Upper lobe of right lung (tissue), 1 donor: ENCODE data around the gene KHDC1. TPM values are rescaled to one million over a fixed set of nuclear protein-coding genes. Genes with fewer than 3 reads are reported as not detected.
"Not testable (repeated sequence)": the region's sequence is repeated elsewhere in the genome, so short reads cannot be mapped to it uniquely, and the experiment has no call there.

Experiments used
- ATAC-seq: fragments of 200-7000 bp; cut with Tn5 transposase; one replicate; pipeline ENCODE4 v1.9.1; 2020; ENCODE audit warnings: mild to moderate bottlenecking, moderate library complexity
- DNase-seq: peaks from one replicate; pipeline ENCODE4 v3.0.0-alpha.2; 2020
- H3K27ac ChIP-seq: fragments of 200-600 bp; one replicate; pipeline ENCODE4 v1.8.0; 2022
- H3K27me3 ChIP-seq: fragments of 200-600 bp; one replicate; pipeline ENCODE4 v1.8.0; 2022; ENCODE audit warnings: mild to moderate bottlenecking
- H3K36me3 ChIP-seq: fragments of 200-600 bp; one replicate; pipeline ENCODE4 v1.8.0; 2022
- H3K4me1 ChIP-seq: fragments of 200-600 bp; one replicate; pipeline ENCODE4 v1.8.0; 2022
- H3K4me3 ChIP-seq: fragments of 200-600 bp; one replicate; pipeline ENCODE4 v1.8.0; 2022; ENCODE audit warnings: mild to moderate bottlenecking
- H3K9me3 ChIP-seq: fragments of 200-600 bp; one replicate; pipeline ENCODE4 v1.8.0; 2022
- intact Hi-C: fragments of 100-400 bp; cut with DNase I; formaldehyde crosslinking; loops from one replicate; pipeline ENCODE4 v1.11.0; 2022
- long read RNA-seq: library from polyadenylated mRNA; unstranded; transcript quantifications from one replicate; pipeline ENCODE4 v2.0.0, GENCODE V29; 2021
- total RNA-seq: library from RNA; stranded (reverse); fragmentation: NEBNext Ultra II Directional; extraction: Animal tissue kit (Norgen Biotek cat#: 25700); gene quantifications from one replicate; pipeline ENCODE4 v1.2.1, GENCODE V29; 2021
- TF ChIP-seq, protein P1 (sequence below): fragments of 200-600 bp; IDR thresholded peaks from one replicate; pipeline ENCODE4 v1.8.0; 2022; ENCODE audit warnings: antibody characterized with exemption
- donor health status: DM: no; HTN: yes; CAD: no; lungs with severe emphysema.

KHDC1 gene
- total RNA-seq, result 1.9 TPM
- long read RNA-seq, partial matches to known transcripts, result 0 of 4 reads
- long read RNA-seq, other reads (novel, unspliced or antisense), result 1 of 4 reads

DNA sequence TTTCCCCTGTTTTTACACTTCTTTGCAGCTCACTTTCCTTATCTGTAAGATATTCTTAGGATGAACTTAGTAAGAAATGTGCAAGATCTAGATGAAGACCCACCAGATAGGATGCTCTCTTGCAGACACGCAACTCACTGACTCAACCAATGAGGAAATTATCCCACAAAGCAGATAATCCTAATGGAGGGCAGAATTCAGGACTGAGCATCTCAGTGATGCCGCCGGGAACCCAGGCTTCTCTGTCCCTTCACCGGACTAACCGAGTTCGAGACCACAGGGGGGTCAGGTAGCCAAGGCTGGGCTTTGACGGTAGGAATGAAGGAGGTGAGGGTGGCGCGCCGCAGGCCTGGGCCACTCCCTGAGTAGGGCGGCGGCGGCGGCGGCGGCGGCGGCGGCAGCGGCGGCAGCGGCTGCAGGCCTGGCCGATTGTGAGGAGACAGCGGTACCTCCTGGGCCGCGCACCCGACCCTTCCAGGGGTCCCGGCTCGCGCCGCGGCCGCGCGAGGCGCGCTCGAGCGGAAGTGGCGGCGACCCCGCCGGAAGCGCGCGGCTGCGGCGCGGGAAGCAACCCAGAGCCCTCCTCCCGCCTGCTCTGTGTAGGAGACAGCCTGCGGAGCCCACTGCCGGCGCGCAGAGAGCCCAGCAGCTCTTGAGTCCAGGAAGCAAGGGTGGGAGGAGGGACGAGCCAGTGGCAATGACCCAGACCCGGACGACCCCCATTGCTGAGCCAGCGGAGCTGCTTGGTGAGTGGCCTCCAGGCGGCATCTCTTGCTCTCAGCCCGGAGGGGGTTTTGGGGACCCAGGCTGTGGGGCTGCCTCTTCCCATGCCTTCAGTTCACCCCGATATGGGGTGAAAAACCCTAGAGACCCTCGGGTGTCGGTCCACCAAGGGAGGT is at the start of gene KHDC1:
Gene KHDC1, minus strand, starts transcription at position 526 of the 899 bp plus-strand sequence. CDS start 20,679 bp downstream, outside the sequence.
- H3K4me3 ChIP-seq, result peak within 1 kb of the TSS; percentile 73
- no peaks in the 10 kb centered on the region for H3K27me3 ChIP-seq
- intact Hi-C loops, result no loop called here
- TF ChIP-seq, protein P1, sequence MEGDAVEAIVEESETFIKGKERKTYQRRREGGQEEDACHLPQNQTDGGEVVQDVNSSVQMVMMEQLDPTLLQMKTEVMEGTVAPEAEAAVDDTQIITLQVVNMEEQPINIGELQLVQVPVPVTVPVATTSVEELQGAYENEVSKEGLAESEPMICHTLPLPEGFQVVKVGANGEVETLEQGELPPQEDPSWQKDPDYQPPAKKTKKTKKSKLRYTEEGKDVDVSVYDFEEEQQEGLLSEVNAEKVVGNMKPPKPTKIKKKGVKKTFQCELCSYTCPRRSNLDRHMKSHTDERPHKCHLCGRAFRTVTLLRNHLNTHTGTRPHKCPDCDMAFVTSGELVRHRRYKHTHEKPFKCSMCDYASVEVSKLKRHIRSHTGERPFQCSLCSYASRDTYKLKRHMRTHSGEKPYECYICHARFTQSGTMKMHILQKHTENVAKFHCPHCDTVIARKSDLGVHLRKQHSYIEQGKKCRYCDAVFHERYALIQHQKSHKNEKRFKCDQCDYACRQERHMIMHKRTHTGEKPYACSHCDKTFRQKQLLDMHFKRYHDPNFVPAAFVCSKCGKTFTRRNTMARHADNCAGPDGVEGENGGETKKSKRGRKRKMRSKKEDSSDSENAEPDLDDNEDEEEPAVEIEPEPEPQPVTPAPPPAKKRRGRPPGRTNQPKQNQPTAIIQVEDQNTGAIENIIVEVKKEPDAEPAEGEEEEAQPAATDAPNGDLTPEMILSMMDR, result peak; percentile 9
- H3K36me3 ChIP-seq, result no peaks in the 10 kb centered on the region
- no peaks in the 10 kb centered on the region for H3K9me3 ChIP-seq
- peak; percentile 78 for DNase-seq
- H3K27ac ChIP-seq, result peak within 1 kb of the TSS; percentile 67
- H3K4me1 ChIP-seq, result peaks cover 6% of the 10 kb centered on the region
- peak; percentile 90 for ATAC-seq

DNA sequence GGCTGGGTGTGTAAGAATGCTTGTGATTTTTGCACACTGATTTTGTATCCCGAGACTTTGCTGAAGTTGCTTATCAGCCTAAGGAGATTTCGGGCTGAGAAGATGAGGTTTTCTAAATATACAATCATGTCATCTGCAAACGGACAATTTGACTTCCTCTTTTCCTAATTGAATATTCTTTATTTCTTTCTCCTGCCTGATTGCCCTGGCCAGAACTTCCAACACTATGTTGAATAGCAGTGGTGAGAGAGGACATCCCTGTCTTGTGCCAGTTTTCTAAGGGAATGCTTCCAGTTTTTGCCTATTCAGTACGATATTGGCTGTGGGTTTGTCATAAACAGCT is 47.5 kb upstream of the KHDC1 start:
- H3K9me3 ChIP-seq, H3K36me3 ChIP-seq, intact Hi-C loops, H3K4me1 ChIP-seq, DNase-seq, ATAC-seq: not testable (repeated sequence)
- Histone ChIP-seq H3K27me3 (peaks cover 13% of the 10 kb centered on the region), H3K27ac (peak overlapping the region; percentile 9), H3K4me3 (peak overlapping the region; percentile 68)

DNA sequence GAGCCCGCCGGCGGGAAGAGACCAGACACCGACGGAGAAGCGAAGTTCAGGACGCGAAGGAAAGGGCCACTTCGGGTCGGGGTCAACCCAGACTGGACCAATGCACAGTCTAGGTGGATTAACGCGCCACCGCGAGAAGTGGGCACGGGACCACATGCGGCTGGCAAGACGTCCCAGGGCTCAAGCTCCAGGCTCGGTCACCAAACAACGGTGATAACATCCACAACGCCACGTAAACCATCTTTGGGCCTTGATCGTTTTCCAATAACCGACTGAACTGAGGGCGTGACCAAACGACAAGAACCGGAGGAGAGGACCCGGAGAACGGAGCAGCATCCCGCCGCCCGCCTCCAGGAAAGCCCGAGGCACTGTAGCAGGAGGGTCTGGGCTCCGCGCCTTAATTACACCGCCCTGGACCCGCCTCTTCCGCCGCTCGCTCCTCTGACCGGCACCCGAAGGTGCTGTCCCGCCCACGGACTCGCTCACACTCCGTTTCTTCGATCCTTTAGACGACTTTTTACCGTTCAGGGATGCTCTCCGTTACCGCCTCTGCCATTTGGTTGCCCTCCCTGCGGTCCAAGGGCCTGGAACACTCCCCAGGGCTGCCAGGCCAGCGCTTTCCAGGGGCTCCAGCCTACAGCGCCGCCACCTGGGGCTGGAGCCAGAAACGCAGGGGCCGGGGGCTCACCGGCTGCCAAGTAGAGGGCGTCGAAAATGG is 46.9 kb upstream of the KHDC1 start:
- Histone ChIP-seq H3K36me3 (no peaks in the 10 kb centered on the region), H3K4me1 (no peaks in the 10 kb centered on the region), H3K27ac (peak overlapping the region; percentile 55), H3K9me3 (no peaks in the 10 kb centered on the region), H3K27me3 (peaks cover 8% of the 10 kb centered on the region), H3K4me3 (peak overlapping the region; percentile 68)
- ATAC-seq, result peak; percentile 95
- intact Hi-C loops, result no loop called here
- DNase-seq, result peak; percentile 84
- TF ChIP-seq, protein P1, result peak; percentile 37

- peaks cover 3% of the 10 kb centered on the region for H3K27me3 ChIP-seq
- intact Hi-C loops, result no loop called here
- no peak for DNase-seq
- no peaks in the 10 kb centered on the region for H3K9me3 ChIP-seq
- ATAC-seq, result no peak
- H3K27ac ChIP-seq, result peak overlapping the region; percentile 55
- H3K4me3 ChIP-seq, result peak overlapping the region; percentile 68
- no peaks in the 10 kb centered on the region for H3K4me1 ChIP-seq
- no peaks in the 10 kb centered on the region for H3K36me3 ChIP-seq
- TF ChIP-seq, protein P1, result no peak
Observed at GRCh38 chr6:73309535-73309784, 46.5 kb upstream of the KHDC1 start.

GRCh38 chr6:73308712-73309534 is 45.9 kb upstream of the KHDC1 start:
- Histone ChIP-seq H3K4me3 (peak overlapping the region; percentile 68), H3K27ac (peak overlapping the region; percentile 55), H3K9me3 (no peaks in the 10 kb centered on the region), H3K27me3 (no peaks in the 10 kb centered on the region), H3K4me1 (no peaks in the 10 kb centered on the region), H3K36me3 (no peaks in the 10 kb centered on the region)
- TF ChIP-seq, protein P1, result no peak
- ATAC-seq (peak; percentile 48), DNase-seq (no peak)
- intact Hi-C loops, result no loop called here

DNA sequence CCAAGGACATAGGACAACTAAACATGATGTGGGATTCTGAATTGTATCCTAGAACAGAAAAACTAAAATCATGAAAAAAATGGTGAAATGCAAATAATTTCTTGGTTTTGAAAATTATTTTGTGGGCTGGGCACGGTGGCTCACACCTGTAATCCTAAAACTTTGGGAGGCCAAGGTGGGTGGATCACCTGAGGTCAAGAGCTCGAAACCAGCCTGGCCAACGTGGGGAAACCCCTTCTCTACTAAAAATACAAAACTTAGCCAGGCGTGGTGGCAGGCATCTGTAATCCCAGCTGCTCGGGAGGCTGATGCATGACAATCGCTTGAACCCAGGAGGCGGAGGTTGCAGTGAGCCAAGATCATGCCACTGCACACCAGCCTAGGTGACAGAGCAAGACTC is 40.8 kb upstream of the KHDC1 start:
- H3K4me1 ChIP-seq, H3K9me3 ChIP-seq, H3K4me3 ChIP-seq, DNase-seq, ATAC-seq, intact Hi-C loops, H3K27ac ChIP-seq, H3K27me3 ChIP-seq, H3K36me3 ChIP-seq: not testable (repeated sequence)
